Caco-2 (cell line): ENCODE results near the gene KRT23. TPM values are rescaled to one million over a fixed set of nuclear protein-coding genes. Genes with fewer than 3 reads are reported as not detected.
A peak's percentile ranks its signal among the peaks of the same experiment; 100 is the strongest.

Source experiments
- BruUV-seq: library from RNA; stranded (reverse); fragments of 400-500 nt; replicated peaks from 2 replicates; lab custom pipeline; 2021; lab: Mats Ljungman, UMichigan
- CTCF ChIA-PET: fragments of 300-600 bp; sonication (Branson Sonifier 250); formaldehyde crosslinking; loops from one replicate; lab custom pipeline; 2022; ENCODE audit warnings: antibody characterized with exemption; lab: Charles Lee
- POLR2A ChIA-PET: fragments of 300-600 bp; sonication (Branson Sonifier 250); formaldehyde crosslinking; loops from one replicate; lab custom pipeline; 2022; ENCODE audit warnings: antibody characterized with exemption; lab: Charles Lee
- DNase-seq, 2 experiments: peaks; one replicate each; pipeline versions ENCODE4 v3.0.0 to v3.0.0-alpha.2; 2020 to 2022
- H3K27me3 ChIP-seq: replicated peaks from 2 replicates; pipeline ENCODE4 v1.6.0; 2011; ENCODE audit warnings: low read length; ENCODE audit not compliant: control insufficient read depth, insufficient read depth
- H3K36me3 ChIP-seq: 2 replicates; pipeline ENCODE4 v1.5.1; 2011; ENCODE audit warnings: low read length; ENCODE audit not compliant: control insufficient read depth, insufficient read depth
- H3K4me1 ChIP-seq: fragments of 250-450 bp; sonication (Bioruptor Pico); 2 replicates; pipeline ENCODE4 v1.5.1; 2020; ENCODE audit warnings: mild to moderate bottlenecking
- H3K4me3 ChIP-seq: 2 replicates; pipeline ENCODE4 v1.5.1; 2011; ENCODE audit warnings: low read depth, mild to moderate bottlenecking, control low read depth, low read length
- H3K9me3 ChIP-seq: fragments of 250-450 bp; sonication (Bioruptor Pico); 2 replicates; pipeline ENCODE4 v1.5.1; 2020; ENCODE audit warnings: mild to moderate bottlenecking, moderate library complexity
- H3K27ac Mint-ChIP-seq: one replicate; pipeline ENCODE4 v1.8.0; 2022; ENCODE audit warnings: mixed read lengths; ENCODE audit not compliant: unreplicated experiment
- H3K27me3 Mint-ChIP-seq: one replicate; pipeline ENCODE4 v1.8.0; 2022; ENCODE audit warnings: mixed read lengths; ENCODE audit not compliant: insufficient read depth, unreplicated experiment
- H3K36me3 Mint-ChIP-seq: one replicate; pipeline ENCODE4 v1.8.0; 2022; ENCODE audit warnings: mild to moderate bottlenecking, mixed read lengths; ENCODE audit not compliant: insufficient read depth, unreplicated experiment
- H3K4me1 Mint-ChIP-seq: one replicate; pipeline ENCODE4 v1.8.0; 2022; ENCODE audit warnings: low read depth, mixed read lengths; ENCODE audit not compliant: unreplicated experiment
- H3K4me3 Mint-ChIP-seq: one replicate; pipeline ENCODE4 v1.8.0; 2022; ENCODE audit warnings: mild to moderate bottlenecking, moderate library complexity, mixed read lengths; ENCODE audit not compliant: unreplicated experiment
- H3K9me3 Mint-ChIP-seq: one replicate; pipeline ENCODE4 v1.8.0; 2022; ENCODE audit warnings: mixed read lengths; ENCODE audit not compliant: unreplicated experiment
- CTCF ChIP-seq, 2 experiments: fragments of 200-600 bp in 1 of 2; IDR thresholded peaks; 1 replicate in 1 of 2; 2 replicates in 1 of 2; pipeline versions ENCODE4 v1.5.1 to v1.8.0; 2011 to 2022; ENCODE audit warnings: antibody characterized with exemption in 1 of 2, control low read depth in 1 of 2, inconsistent platforms in 1 of 2, low read depth in 1 of 2, low read length in 1 of 2, mild to moderate bottlenecking in 1 of 2, moderate library complexity in 1 of 2; ENCODE audit not compliant: insufficient read depth in 1 of 2, severe bottlenecking in 1 of 2, unreplicated experiment in 1 of 2
- intact Hi-C: fragments of 100-400 bp; cut with micrococcal nuclease; formaldehyde crosslinking; loops from one replicate; pipeline ENCODE4 v1.10.0; 2022; ENCODE audit not compliant: unreplicated experiment
- total RNA-seq: library from RNA; stranded (reverse); gene quantifications from 2 replicates; pipeline ENCODE4 v1.2.3, GENCODE V29; 2022

KRT23 gene
- total RNA-seq, 1 experiment from 2014 or later = 47.1 TPM

- intact Hi-C loops = no loop called here
- H3K9me3 ChIP-seq = no peaks in the 10 kb centered on the region
- H3K27me3 ChIP-seq = no peaks in the 10 kb centered on the region
- Mint-ChIP-seq H3K9me3 (no peaks in the 10 kb centered on the region), H3K4me1 (peaks cover 6% of the 10 kb centered on the region), H3K27ac (no peak overlapping the region), H3K27me3 (no peaks in the 10 kb centered on the region), H3K36me3 (no peaks in the 10 kb centered on the region), H3K4me3 (no peak overlapping the region)
- no peaks in the 10 kb centered on the region for H3K36me3 ChIP-seq
- no peak for TF ChIP-seq CTCF (IDR thresholded peaks at IDR 0.05; ENCODE audit: insufficient read depth in 1 of 2, low read depth in 1 of 2, low read length in 1 of 2, severe bottlenecking in 1 of 2, unreplicated experiment in 1 of 2)
- H3K4me3 ChIP-seq = no peak overlapping the region
- H3K4me1 ChIP-seq = 0 out of 2 replicates have a peak, but pooled peaks cover 5% of the 10 kb centered on the region
- ChIA-PET CTCF (no interaction called here), POLR2A (no interaction called here)
- no TSS peak for BruUV-seq
- no peak for DNase-seq
Measured at GRCh38 chr17:40888196-40888720, 49.2 kb downstream of the KRT23 start.

GRCh38 chr17:40886090-40886489, 51.4 kb downstream of the KRT23 start:
- H3K36me3 Mint-ChIP-seq = no peaks in the 10 kb centered on the region
- no TSS peak for BruUV-seq
- no peak for TF ChIP-seq CTCF (IDR thresholded peaks at IDR 0.05; ENCODE audit: insufficient read depth in 1 of 2, low read depth in 1 of 2, low read length in 1 of 2, severe bottlenecking in 1 of 2, unreplicated experiment in 1 of 2)
- peaks cover 9% of the 10 kb centered on the region; the same call in 1 of the 2 replicates for H3K4me1 ChIP-seq
- no peaks in the 10 kb centered on the region for H3K27me3 ChIP-seq
- H3K4me3 Mint-ChIP-seq = no peak overlapping the region
- no peaks in the 10 kb centered on the region for H3K9me3 Mint-ChIP-seq
- no peaks in the 10 kb centered on the region for H3K36me3 ChIP-seq
- H3K9me3 ChIP-seq = no peaks in the 10 kb centered on the region
- intact Hi-C loops = no loop called here
- peaks cover 12% of the 10 kb centered on the region for H3K4me1 Mint-ChIP-seq
- POLR2A ChIA-PET = no interaction called here
- CTCF ChIA-PET = no interaction called here
- no peaks in the 10 kb centered on the region for H3K27me3 Mint-ChIP-seq
- no peak overlapping the region for H3K27ac Mint-ChIP-seq
- no peak overlapping the region for H3K4me3 ChIP-seq
- no peak for DNase-seq

GRCh38 chr17:40884708-40885512, 52.5 kb downstream of the KRT23 start, which contains the start of gene KRT20:
Gene KRT20 (minus strand): TSS chr17:40885242. CDS start chr17:40885185, 57 bp downstream.
- no peak for DNase-seq
- H3K4me1 Mint-ChIP-seq = peaks cover 12% of the 10 kb centered on the region
- H3K9me3 Mint-ChIP-seq = no peaks in the 10 kb centered on the region
- H3K27me3 ChIP-seq = no peaks in the 10 kb centered on the region
- no peaks in the 10 kb centered on the region for H3K36me3 ChIP-seq
- ChIA-PET POLR2A (no interaction called here), CTCF (no interaction called here)
- no peaks in the 10 kb centered on the region for H3K27me3 Mint-ChIP-seq
- BruUV-seq = TSS peak; percentile 64
- intact Hi-C loops = no loop called here
- TF ChIP-seq CTCF (IDR thresholded peaks at IDR 0.05; ENCODE audit: insufficient read depth in 1 of 2, low read depth in 1 of 2, low read length in 1 of 2, severe bottlenecking in 1 of 2, unreplicated experiment in 1 of 2) = peak in 1 of 2 experiments; percentile 32
- H3K4me3 Mint-ChIP-seq = no peak within 1 kb of the TSS
- peaks cover 9% of the 10 kb centered on the region; the same call in 1 of the 2 replicates for H3K4me1 ChIP-seq
- H3K27ac Mint-ChIP-seq = no peak within 1 kb of the TSS
- H3K9me3 ChIP-seq = no peaks in the 10 kb centered on the region
- no peaks in the 10 kb centered on the region for H3K36me3 Mint-ChIP-seq
- H3K4me3 ChIP-seq = no peak within 1 kb of the TSS
